ENCODE measurements around the gene CXCR3.

DNA sequence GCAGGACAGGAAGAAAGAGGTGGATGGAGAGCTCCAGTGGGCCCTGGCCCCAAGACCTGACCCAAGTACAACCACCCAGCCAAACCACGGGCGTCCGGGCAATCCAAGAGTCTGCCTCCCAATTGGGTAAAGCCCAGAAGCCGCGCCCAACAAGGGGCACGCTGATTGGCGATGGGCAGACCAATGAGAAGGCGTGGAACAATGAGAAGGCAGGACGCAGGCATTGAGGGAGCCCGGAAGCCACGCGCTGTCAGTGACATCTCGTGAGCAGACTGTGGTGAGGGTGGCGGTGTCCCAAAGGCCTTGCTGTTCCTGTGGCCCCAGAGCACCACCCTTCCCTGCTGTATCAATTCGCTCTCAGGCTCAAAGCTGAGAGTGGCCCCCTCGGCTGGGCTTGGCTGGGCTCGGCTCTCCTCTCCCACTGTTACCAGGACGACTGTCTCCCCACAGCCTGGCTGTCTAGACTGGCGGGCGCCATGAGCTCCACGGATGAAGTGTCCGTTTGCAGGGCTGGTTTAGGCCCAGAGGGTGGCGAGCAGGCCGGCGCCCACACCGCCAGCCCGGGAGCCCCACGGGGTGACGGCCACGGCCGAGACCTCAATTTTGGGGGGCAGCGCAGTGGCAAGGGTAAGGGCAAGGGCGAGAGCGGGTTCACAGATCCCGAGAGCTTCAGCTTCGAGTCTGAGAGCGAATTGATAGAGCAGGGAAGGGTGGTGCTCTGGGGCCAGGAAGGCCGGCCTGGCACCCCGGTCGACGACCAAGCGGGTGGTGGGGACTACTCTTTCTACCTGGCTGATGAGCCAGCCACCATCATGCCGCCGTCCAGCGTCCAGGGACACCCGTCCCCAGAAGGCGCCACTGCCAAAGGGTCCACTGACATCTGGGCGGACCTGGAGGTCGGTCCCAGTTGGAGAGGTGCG, 49.3 kb upstream of the CXCR3 start, which contains the start of gene LOC101059915:
- TF ChIP-seq ZFX (IDR thresholded peaks at IDR 0.05; ENCODE audit: borderline replicate concordance), result no peak
- TF ChIP-seq, protein P1, sequence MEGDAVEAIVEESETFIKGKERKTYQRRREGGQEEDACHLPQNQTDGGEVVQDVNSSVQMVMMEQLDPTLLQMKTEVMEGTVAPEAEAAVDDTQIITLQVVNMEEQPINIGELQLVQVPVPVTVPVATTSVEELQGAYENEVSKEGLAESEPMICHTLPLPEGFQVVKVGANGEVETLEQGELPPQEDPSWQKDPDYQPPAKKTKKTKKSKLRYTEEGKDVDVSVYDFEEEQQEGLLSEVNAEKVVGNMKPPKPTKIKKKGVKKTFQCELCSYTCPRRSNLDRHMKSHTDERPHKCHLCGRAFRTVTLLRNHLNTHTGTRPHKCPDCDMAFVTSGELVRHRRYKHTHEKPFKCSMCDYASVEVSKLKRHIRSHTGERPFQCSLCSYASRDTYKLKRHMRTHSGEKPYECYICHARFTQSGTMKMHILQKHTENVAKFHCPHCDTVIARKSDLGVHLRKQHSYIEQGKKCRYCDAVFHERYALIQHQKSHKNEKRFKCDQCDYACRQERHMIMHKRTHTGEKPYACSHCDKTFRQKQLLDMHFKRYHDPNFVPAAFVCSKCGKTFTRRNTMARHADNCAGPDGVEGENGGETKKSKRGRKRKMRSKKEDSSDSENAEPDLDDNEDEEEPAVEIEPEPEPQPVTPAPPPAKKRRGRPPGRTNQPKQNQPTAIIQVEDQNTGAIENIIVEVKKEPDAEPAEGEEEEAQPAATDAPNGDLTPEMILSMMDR (IDR thresholded peaks at IDR 0.05), result no peak
